ENCODE results near the gene SOX5. TPM values are rescaled to one million over a fixed set of nuclear protein-coding genes. Genes with fewer than 3 reads are reported as not detected.

Gene SOX5
- total RNA-seq, 1 donor from 2014 or later = 2.2 TPM

GRCh38 chr12:23648546-23648945, 300.9 kb downstream of the SOX5 start:
- intact Hi-C loops (cut with DNase I) = no loop called here
- DNase-seq (ENCODE audit: low spot score) = no peak

GRCh38 chr12:23640754-23641153, 308.7 kb downstream of the SOX5 start:
- DNase-seq (ENCODE audit: low spot score) = no peak
- intact Hi-C loops (cut with DNase I) = no loop called here

- intact Hi-C loops (cut with DNase I) = no loop called here
- no peak for DNase-seq (ENCODE audit: low spot score)
Observed at GRCh38 chr12:23634344-23634743, 315.1 kb downstream of the SOX5 start.

GRCh38 chr12:23631786-23632377, 317.6 kb downstream of the SOX5 start:
- intact Hi-C loops (cut with DNase I) = no loop called here
- DNase-seq (ENCODE audit: low spot score) = no peak

GRCh38 chr12:23630524-23630923, 318.9 kb downstream of the SOX5 start:
- intact Hi-C loops (cut with DNase I) = no loop called here
- no peak for DNase-seq (ENCODE audit: low spot score)

- DNase-seq (ENCODE audit: low spot score) = no peak
- intact Hi-C loops (cut with DNase I) = no loop called here
Observed at GRCh38 chr12:23628806-23629205, 320.7 kb downstream of the SOX5 start.

GRCh38 chr12:23626791-23627190, 322.7 kb downstream of the SOX5 start:
- no peak for DNase-seq (ENCODE audit: low spot score)
- intact Hi-C loops (cut with DNase I) = no loop called here

GRCh38 chr12:23621900-23622299, 327.6 kb downstream of the SOX5 start:
- intact Hi-C loops (cut with DNase I) = no loop called here

GRCh38 chr12:23618718-23619117, 330.8 kb downstream of the SOX5 start:
- DNase-seq (ENCODE audit: low spot score) = no peak
- intact Hi-C loops (cut with DNase I) = no loop called here

More at GRCh38 chr12:23621900-23622299, 327.6 kb downstream of the SOX5 start:
- DNase-seq (ENCODE audit: low spot score) = no peak

- intact Hi-C loops (cut with DNase I) = no loop called here
- no peak for DNase-seq (ENCODE audit: low spot score)
Observed at GRCh38 chr12:23617749-23618148, 331.7 kb downstream of the SOX5 start.

- intact Hi-C loops (cut with DNase I) = no loop called here
Observed at GRCh38 chr12:23614280-23614679, 335.2 kb downstream of the SOX5 start.

GRCh38 chr12:23611320-23611719, 338.1 kb downstream of the SOX5 start:
- DNase-seq (ENCODE audit: low spot score) = no peak
- intact Hi-C loops (cut with DNase I) = no loop called here

More at GRCh38 chr12:23614280-23614679, 335.2 kb downstream of the SOX5 start:
- no peak for DNase-seq (ENCODE audit: low spot score)

- intact Hi-C loops (cut with DNase I) = no loop called here
- no peak for DNase-seq (ENCODE audit: low spot score)
Observed at GRCh38 chr12:23600919-23601318, 348.6 kb downstream of the SOX5 start.

GRCh38 chr12:23596568-23596967, 352.9 kb downstream of the SOX5 start:
- no peak for DNase-seq (ENCODE audit: low spot score)
- intact Hi-C loops (cut with DNase I) = no loop called here

GRCh38 chr12:23587833-23588559, 361.5 kb downstream of the SOX5 start:
- intact Hi-C loops (cut with DNase I) = no loop called here
- DNase-seq (ENCODE audit: low spot score) = no peak

- DNase-seq (ENCODE audit: low spot score) = no peak
- intact Hi-C loops (cut with DNase I) = no loop called here
Observed at GRCh38 chr12:23585782-23586163, 363.7 kb downstream of the SOX5 start.

GRCh38 chr12:23585156-23585781, 364.2 kb downstream of the SOX5 start:
- intact Hi-C loops (cut with DNase I) = no loop called here
- no peak for DNase-seq (ENCODE audit: low spot score)

GRCh38 chr12:23581913-23582312, 367.6 kb downstream of the SOX5 start:
- intact Hi-C loops (cut with DNase I) = no loop called here
- DNase-seq (ENCODE audit: low spot score) = no peak

GRCh38 chr12:23579257-23579656, 370.2 kb downstream of the SOX5 start:
- intact Hi-C loops (cut with DNase I) = no loop called here
- no peak for DNase-seq (ENCODE audit: low spot score)

- intact Hi-C loops (cut with DNase I) = no loop called here
- no peak for DNase-seq (ENCODE audit: low spot score)
Observed at GRCh38 chr12:23576372-23576771, 373.1 kb downstream of the SOX5 start.

GRCh38 chr12:23569356-23569755, 380.1 kb downstream of the SOX5 start:
- DNase-seq (ENCODE audit: low spot score) = no peak
- intact Hi-C loops (cut with DNase I) = no loop called here
